GM23338 (cell line): ENCODE results near the gene NCAPD3. TPM values are rescaled to one million over a fixed set of nuclear protein-coding genes. Genes with fewer than 3 reads are reported as not detected.

Experiments used
- ATAC-seq: fragments of 200-7000 bp; cut with Tn5 transposase; 3 replicates; pipeline ENCODE4 v1.9.1; 2020
- DNase-seq: peaks from one replicate; pipeline ENCODE4 v3.0.0-alpha.2; 2015; ENCODE audit warnings: low spot score
- H2AFZ ChIP-seq: fragments of 200-600 bp; sonication (generic); 2 replicates; pipeline ENCODE4 v1.8.0; 2016; ENCODE audit warnings: antibody characterized with exemption, mild to moderate bottlenecking, moderate library complexity
- H3F3A ChIP-seq: fragments of 200-600 bp; sonication (generic); replicated peaks from 2 replicates; pipeline ENCODE4 v1.8.0; 2017; ENCODE audit warnings: antibody characterized with exemption, mixed run types, low read depth
- H3K27ac ChIP-seq: fragments of 200-600 bp; sonication (generic); 2 replicates; pipeline ENCODE4 v1.6.1; 2016; ENCODE audit warnings: low read depth
- H3K27me3 ChIP-seq: fragments of 200-600 bp; sonication (generic); 2 replicates; pipeline ENCODE4 v1.8.0; 2016; ENCODE audit warnings: mild to moderate bottlenecking, mixed run types, moderate library complexity; ENCODE audit not compliant: insufficient read depth
- H3K36me3 ChIP-seq: fragments of 200-600 bp; sonication (generic); 2 replicates; pipeline ENCODE4 v1.8.0; 2016; ENCODE audit warnings: mild to moderate bottlenecking; ENCODE audit not compliant: insufficient read depth
- H3K4me1 ChIP-seq: fragments of 200-600 bp; sonication (generic); 2 replicates; pipeline ENCODE4 v1.8.0; 2016; ENCODE audit warnings: mild to moderate bottlenecking, moderate library complexity; ENCODE audit not compliant: insufficient read depth
- H3K4me2 ChIP-seq: fragments of 200-600 bp; sonication (generic); 2 replicates; pipeline ENCODE4 v1.7.1; 2017; ENCODE audit warnings: mixed run types
- H3K4me3 ChIP-seq: fragments of 200-600 bp; sonication (generic); 2 replicates; pipeline ENCODE4 v1.6.1; 2016; ENCODE audit warnings: mixed run types
- H3K79me2 ChIP-seq: fragments of 200-600 bp; sonication (generic); replicated peaks from 2 replicates; pipeline ENCODE4 v1.8.0; 2017; ENCODE audit warnings: mild to moderate bottlenecking; ENCODE audit not compliant: insufficient read depth
- H3K9me2 ChIP-seq: fragments of 200-600 bp; sonication (generic); 2 replicates; pipeline ENCODE4 v1.8.0; 2017; ENCODE audit not compliant: insufficient read depth
- H4K20me1 ChIP-seq: fragments of 200-600 bp; sonication (generic); replicated peaks from 2 replicates; pipeline ENCODE4 v1.8.0; 2017; ENCODE audit warnings: mild to moderate bottlenecking; ENCODE audit not compliant: insufficient read depth
- H3K27ac Mint-ChIP-seq: 2 replicates; pipeline ENCODE4 v1.8.0; 2020; ENCODE audit warnings: inconsistent platforms, mild to moderate bottlenecking, moderate library complexity, mixed read lengths
- H3K27me3 Mint-ChIP-seq: 3 replicates; pipeline ENCODE4 v1.8.0; 2022; ENCODE audit warnings: low read depth, mild to moderate bottlenecking, moderate library complexity, mixed read lengths, inconsistent platforms; ENCODE audit not compliant: insufficient read depth, poor library complexity
- H3K36me3 Mint-ChIP-seq: 3 replicates; pipeline ENCODE4 v1.8.0; 2021; ENCODE audit warnings: low read depth, mild to moderate bottlenecking, inconsistent platforms, moderate library complexity, mixed read lengths
- H3K4me1 Mint-ChIP-seq: 3 replicates; pipeline ENCODE4 v1.8.0; 2020; ENCODE audit warnings: mild to moderate bottlenecking, inconsistent platforms, mixed read lengths
- H3K4me3 Mint-ChIP-seq: 3 replicates; pipeline ENCODE4 v1.8.0; 2021; ENCODE audit warnings: moderate library complexity, mild to moderate bottlenecking, inconsistent platforms, mixed read lengths
- H3K9me3 Mint-ChIP-seq: 3 replicates; pipeline ENCODE4 v1.8.0; 2020; ENCODE audit warnings: moderate library complexity, mild to moderate bottlenecking, inconsistent platforms, mixed read lengths
- CREB1 ChIP-seq: fragments of 250-450 bp; sonication (Bioruptor Pico); IDR thresholded peaks from 2 replicates; pipeline ENCODE4 v1.5.0; 2020; ENCODE audit warnings: low read depth, mild to moderate bottlenecking, moderate library complexity
- EZH2phosphoT487 ChIP-seq: fragments of 200-600 bp; sonication (generic); IDR thresholded peaks from one replicate; pipeline ENCODE4 v1.8.1; 2018; ENCODE audit warnings: antibody characterized with exemption; ENCODE audit not compliant: unreplicated experiment
- POLR2AphosphoS5 ChIP-seq: IDR thresholded peaks from 2 replicates; pipeline ENCODE4 v1.6.1; 2016; ENCODE audit warnings: antibody characterized with exemption, low read depth
- ZNF114 ChIP-seq: fragments of 250-450 bp; sonication (Bioruptor Pico); IDR thresholded peaks from 2 replicates; pipeline ENCODE4 v1.5.0; 2020; ENCODE audit warnings: mild to moderate bottlenecking, moderate library complexity
- ZNF331 ChIP-seq: fragments of 250-450 bp; sonication (Bioruptor Pico); IDR thresholded peaks from 2 replicates; pipeline ENCODE4 v1.5.0; 2020; ENCODE audit warnings: low read depth, mild to moderate bottlenecking, moderate library complexity
- polyA plus RNA-seq: library from polyadenylated mRNA; unstranded; fragments of >200 nt; fragmentation: Nextera tagmentation; extraction: Ambion mirVana; gene quantifications from 2 replicates; pipeline ENCODE4 v1.2.1, GENCODE V29; 2016
- total RNA-seq: library from RNA; depleted of rRNA; stranded (reverse); fragments of >200 nt; shearing (Covaris generic); gene quantifications from 2 replicates; pipeline ENCODE4 v1.2.3, GENCODE V29; 2014
- TF ChIP-seq, protein P1 (sequence below): IDR thresholded peaks from one replicate; pipeline ENCODE4 v1.6.1; 2018; ENCODE audit warnings: antibody characterized with exemption; ENCODE audit not compliant: unreplicated experiment
- TF ChIP-seq, protein P2 (sequence below): IDR thresholded peaks from 2 replicates; pipeline ENCODE4 v1.6.1; 2016; ENCODE audit warnings: antibody characterized with exemption
- TF ChIP-seq, protein P3 (sequence below), 2 experiments: fragments of 200-600 bp in 1 of 2; sonication (generic) in 1 of 2; conservative IDR thresholded peaks; 2 replicates each; pipeline versions ENCODE4 v1.5.1 to v1.6.1; 2016 to 2017; ENCODE audit warnings: antibody characterized with exemption in 2 of 2, low read depth in 2 of 2, mild to moderate bottlenecking in 2 of 2, moderate library complexity in 1 of 2

Gene NCAPD3
- total and polyA plus RNA-seq, 2 experiments from 2014 or later: 37.1 to 49.8 TPM

DNA sequence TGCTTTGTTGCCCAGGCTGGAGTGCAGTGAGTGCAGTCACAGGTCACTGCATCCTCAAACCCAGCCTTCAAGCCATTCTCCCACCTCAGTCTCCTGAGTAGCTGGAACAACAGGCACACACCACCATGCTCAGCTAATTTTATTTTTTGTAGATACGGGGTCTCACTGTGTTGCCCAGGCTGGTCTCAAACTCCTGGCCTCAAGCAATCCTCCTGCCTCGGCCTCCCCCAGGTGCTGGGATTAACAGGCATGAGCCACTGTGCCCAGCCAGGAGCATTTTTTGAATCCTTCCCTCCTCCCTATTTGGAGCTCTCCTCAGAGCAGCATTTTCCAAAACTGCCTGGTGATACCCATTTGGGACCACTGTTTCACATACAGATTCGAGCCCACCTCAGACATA is 77.2 kb downstream of the NCAPD3 start:
- Histone ChIP-seq H3K27ac (no peak overlapping the region), H3K9me2 (peaks cover 4% of the 10 kb centered on the region; the same call in 1 of the 2 replicates), H3K4me2 (no peak overlapping the region), H3K36me3 (peaks cover 30% of the 10 kb centered on the region), H3F3A (0 out of 2 replicates have a peak, but pooled peaks cover 3% of the 10 kb centered on the region), H3K79me2 (no peaks in the 10 kb centered on the region), H3K27me3 (no peaks in the 10 kb centered on the region), H2AFZ (no peak overlapping the region), H4K20me1 (peaks cover 6% of the 10 kb centered on the region), H3K4me3 (no peak overlapping the region), H3K4me1 (no peaks in the 10 kb centered on the region)
- Mint-ChIP-seq H3K27me3 (peaks cover 15% of the 10 kb centered on the region), H3K27ac (no peak overlapping the region), H3K9me3 (peaks cover 60% of the 10 kb centered on the region), H3K36me3 (peaks cover 90% of the 10 kb centered on the region), H3K4me1 (no peaks in the 10 kb centered on the region), H3K4me3 (no peak overlapping the region)
- DNase-seq (no peak), ATAC-seq (no peak)
- TF ChIP-seq ZNF114 (CRISPR knock-in tag): no peak
- TF ChIP-seq, protein P1, sequence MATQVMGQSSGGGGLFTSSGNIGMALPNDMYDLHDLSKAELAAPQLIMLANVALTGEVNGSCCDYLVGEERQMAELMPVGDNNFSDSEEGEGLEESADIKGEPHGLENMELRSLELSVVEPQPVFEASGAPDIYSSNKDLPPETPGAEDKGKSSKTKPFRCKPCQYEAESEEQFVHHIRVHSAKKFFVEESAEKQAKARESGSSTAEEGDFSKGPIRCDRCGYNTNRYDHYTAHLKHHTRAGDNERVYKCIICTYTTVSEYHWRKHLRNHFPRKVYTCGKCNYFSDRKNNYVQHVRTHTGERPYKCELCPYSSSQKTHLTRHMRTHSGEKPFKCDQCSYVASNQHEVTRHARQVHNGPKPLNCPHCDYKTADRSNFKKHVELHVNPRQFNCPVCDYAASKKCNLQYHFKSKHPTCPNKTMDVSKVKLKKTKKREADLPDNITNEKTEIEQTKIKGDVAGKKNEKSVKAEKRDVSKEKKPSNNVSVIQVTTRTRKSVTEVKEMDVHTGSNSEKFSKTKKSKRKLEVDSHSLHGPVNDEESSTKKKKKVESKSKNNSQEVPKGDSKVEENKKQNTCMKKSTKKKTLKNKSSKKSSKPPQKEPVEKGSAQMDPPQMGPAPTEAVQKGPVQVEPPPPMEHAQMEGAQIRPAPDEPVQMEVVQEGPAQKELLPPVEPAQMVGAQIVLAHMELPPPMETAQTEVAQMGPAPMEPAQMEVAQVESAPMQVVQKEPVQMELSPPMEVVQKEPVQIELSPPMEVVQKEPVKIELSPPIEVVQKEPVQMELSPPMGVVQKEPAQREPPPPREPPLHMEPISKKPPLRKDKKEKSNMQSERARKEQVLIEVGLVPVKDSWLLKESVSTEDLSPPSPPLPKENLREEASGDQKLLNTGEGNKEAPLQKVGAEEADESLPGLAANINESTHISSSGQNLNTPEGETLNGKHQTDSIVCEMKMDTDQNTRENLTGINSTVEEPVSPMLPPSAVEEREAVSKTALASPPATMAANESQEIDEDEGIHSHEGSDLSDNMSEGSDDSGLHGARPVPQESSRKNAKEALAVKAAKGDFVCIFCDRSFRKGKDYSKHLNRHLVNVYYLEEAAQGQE: no peak

DNA sequence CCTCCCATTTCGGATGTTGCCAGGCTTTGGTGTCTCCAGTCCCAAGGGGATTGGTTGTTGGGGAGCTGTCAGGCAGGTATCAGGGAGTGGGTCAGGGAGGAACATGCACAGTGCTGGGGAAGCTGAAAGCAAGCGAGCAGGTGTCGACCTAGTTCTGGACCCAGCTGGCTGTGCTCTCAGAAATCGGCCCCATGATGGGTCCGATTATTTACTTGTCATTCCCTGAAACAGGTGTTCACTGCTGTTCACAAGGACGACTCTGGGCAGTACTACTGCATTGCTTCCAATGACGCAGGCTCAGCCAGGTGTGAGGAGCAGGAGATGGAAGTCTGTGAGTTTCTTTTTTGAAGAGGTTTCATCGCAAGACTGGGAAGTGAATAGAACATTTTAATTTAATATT is 78.1 kb downstream of the NCAPD3 start:
- TF ChIP-seq CREB1 (CRISPR knock-in tag): no peak
- no peak for TF ChIP-seq ZNF331 (CRISPR knock-in tag)
- peaks cover 4% of the 10 kb centered on the region; the same call in 1 of the 2 replicates for H3K9me2 ChIP-seq
- H3K27ac ChIP-seq: no peak overlapping the region
- DNase-seq: no peak
- 0 out of 2 replicates have a peak, but pooled peaks cover 3% of the 10 kb centered on the region for H3F3A ChIP-seq
- Mint-ChIP-seq H3K27ac (no peak overlapping the region), H3K27me3 (peaks cover 14% of the 10 kb centered on the region), H3K4me3 (no peak overlapping the region), H3K9me3 (peaks cover 69% of the 10 kb centered on the region), H3K36me3 (peaks cover 90% of the 10 kb centered on the region), H3K4me1 (no peaks in the 10 kb centered on the region)
- H3K4me2 ChIP-seq: no peak overlapping the region
- H3K27me3 ChIP-seq: no peaks in the 10 kb centered on the region
- H3K4me1 ChIP-seq: no peaks in the 10 kb centered on the region
- H3K79me2 ChIP-seq: no peaks in the 10 kb centered on the region
- H4K20me1 ChIP-seq: peaks cover 3% of the 10 kb centered on the region
- ATAC-seq: no peak
- peaks cover 26% of the 10 kb centered on the region; the same call in 1 of the 2 replicates for H3K36me3 ChIP-seq
- no peak overlapping the region for H2AFZ ChIP-seq
- no peak overlapping the region for H3K4me3 ChIP-seq

DNA sequence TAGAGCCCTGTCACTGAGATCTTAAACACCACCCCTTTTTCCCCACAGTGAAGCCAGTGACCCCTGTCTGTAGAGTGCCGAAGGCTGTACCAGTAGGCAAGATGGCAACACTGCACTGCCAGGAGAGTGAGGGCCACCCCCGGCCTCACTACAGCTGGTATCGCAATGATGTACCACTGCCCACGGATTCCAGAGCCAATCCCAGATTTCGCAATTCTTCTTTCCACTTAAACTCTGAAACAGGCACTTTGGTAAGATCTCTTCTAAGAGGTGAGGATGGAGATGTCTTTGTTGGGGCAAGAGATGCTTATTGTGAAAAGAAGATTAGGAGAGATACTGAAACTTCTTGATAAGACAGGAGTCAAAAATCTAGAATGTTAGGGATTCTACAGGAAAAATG is 79.0 kb downstream of the NCAPD3 start:
- H3K36me3 Mint-ChIP-seq: peaks cover 97% of the 10 kb centered on the region
- H3K9me3 Mint-ChIP-seq: peaks cover 71% of the 10 kb centered on the region
- TF ChIP-seq EZH2phosphoT487: no peak
- TF ChIP-seq, protein P2, sequence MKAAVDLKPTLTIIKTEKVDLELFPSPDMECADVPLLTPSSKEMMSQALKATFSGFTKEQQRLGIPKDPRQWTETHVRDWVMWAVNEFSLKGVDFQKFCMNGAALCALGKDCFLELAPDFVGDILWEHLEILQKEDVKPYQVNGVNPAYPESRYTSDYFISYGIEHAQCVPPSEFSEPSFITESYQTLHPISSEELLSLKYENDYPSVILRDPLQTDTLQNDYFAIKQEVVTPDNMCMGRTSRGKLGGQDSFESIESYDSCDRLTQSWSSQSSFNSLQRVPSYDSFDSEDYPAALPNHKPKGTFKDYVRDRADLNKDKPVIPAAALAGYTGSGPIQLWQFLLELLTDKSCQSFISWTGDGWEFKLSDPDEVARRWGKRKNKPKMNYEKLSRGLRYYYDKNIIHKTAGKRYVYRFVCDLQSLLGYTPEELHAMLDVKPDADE: no peak
- TF ChIP-seq, protein P1: no peak
- no peak for TF ChIP-seq POLR2AphosphoS5
- no peak for TF ChIP-seq ZNF114 (CRISPR knock-in tag)
- TF ChIP-seq, protein P3, sequence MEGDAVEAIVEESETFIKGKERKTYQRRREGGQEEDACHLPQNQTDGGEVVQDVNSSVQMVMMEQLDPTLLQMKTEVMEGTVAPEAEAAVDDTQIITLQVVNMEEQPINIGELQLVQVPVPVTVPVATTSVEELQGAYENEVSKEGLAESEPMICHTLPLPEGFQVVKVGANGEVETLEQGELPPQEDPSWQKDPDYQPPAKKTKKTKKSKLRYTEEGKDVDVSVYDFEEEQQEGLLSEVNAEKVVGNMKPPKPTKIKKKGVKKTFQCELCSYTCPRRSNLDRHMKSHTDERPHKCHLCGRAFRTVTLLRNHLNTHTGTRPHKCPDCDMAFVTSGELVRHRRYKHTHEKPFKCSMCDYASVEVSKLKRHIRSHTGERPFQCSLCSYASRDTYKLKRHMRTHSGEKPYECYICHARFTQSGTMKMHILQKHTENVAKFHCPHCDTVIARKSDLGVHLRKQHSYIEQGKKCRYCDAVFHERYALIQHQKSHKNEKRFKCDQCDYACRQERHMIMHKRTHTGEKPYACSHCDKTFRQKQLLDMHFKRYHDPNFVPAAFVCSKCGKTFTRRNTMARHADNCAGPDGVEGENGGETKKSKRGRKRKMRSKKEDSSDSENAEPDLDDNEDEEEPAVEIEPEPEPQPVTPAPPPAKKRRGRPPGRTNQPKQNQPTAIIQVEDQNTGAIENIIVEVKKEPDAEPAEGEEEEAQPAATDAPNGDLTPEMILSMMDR (conservative IDR thresholded peaks at IDR 0.05; ENCODE audit: low read depth in 2 of 2): no peak
- no peak for TF ChIP-seq ZNF331 (CRISPR knock-in tag)

More for the DNA sequence above, 79.0 kb downstream of the NCAPD3 start:
- peaks cover 4% of the 10 kb centered on the region; the same call in 1 of the 2 replicates for H3K9me2 ChIP-seq
- no peak overlapping the region for H2AFZ ChIP-seq
- no peaks in the 10 kb centered on the region; the same call in 1 of the 2 replicates for H4K20me1 ChIP-seq
- H3K79me2 ChIP-seq: no peaks in the 10 kb centered on the region
- H3K27ac Mint-ChIP-seq: no peak overlapping the region
- H3K4me1 ChIP-seq: no peaks in the 10 kb centered on the region
- no peaks in the 10 kb centered on the region for H3K4me1 Mint-ChIP-seq
- H3K4me3 Mint-ChIP-seq: no peak overlapping the region
- H3K27me3 ChIP-seq: no peaks in the 10 kb centered on the region
- H3K4me3 ChIP-seq: no peak overlapping the region
- H3K27me3 Mint-ChIP-seq: peaks cover 14% of the 10 kb centered on the region
- H3K27ac ChIP-seq: no peak overlapping the region
- peaks cover 19% of the 10 kb centered on the region; the same call in 1 of the 2 replicates for H3K36me3 ChIP-seq
- H3K4me2 ChIP-seq: no peak overlapping the region
- 0 out of 2 replicates have a peak, but pooled peaks cover 3% of the 10 kb centered on the region for H3F3A ChIP-seq
- ATAC-seq: no peak
- no peak for DNase-seq
